Tibial nerve (tissue), 4 donors: Measurements from ENCODE around the gene ALK. TPM values are rescaled to one million over a fixed set of nuclear protein-coding genes. Genes with fewer than 3 reads are reported as not detected.

Experiments
- DNase-seq, 2 donors: peaks; one replicate each; pipeline ENCODE4 v3.0.0-alpha.2; 2019; ENCODE audit warnings: low spot score in 2 of 2
- H3K27ac ChIP-seq, 4 donors: fragments of 200-600 bp; sonication (generic) in 3 of 4; one replicate each; pipeline ENCODE4 v1.5.1; 2017 to 2019; ENCODE audit warnings: mild to moderate bottlenecking in 1 of 4
- H3K27me3 ChIP-seq, 2 donors: fragments of 200-600 bp; sonication (generic) in 1 of 2; one replicate each; pipeline versions ENCODE4 v1.5.1 to v1.6.0; 2017 to 2019
- H3K36me3 ChIP-seq, 3 donors: fragments of 200-600 bp; sonication (generic); one replicate each; pipeline ENCODE4 v1.5.1; 2018 to 2019
- H3K4me1 ChIP-seq, 4 donors: fragments of 200-600 bp; sonication (generic) in 3 of 4; one replicate each; pipeline ENCODE4 v1.5.1; 2017 to 2019
- H3K4me3 ChIP-seq, 4 donors: fragments of 200-600 bp; sonication (generic) in 3 of 4; one replicate each; pipeline ENCODE4 v1.5.1; 2017 to 2019; ENCODE audit warnings: mild to moderate bottlenecking in 1 of 4, moderate library complexity in 1 of 4
- H3K9me3 ChIP-seq, 4 donors: fragments of 200-600 bp; sonication (generic) in 3 of 4; one replicate each; pipeline ENCODE4 v1.5.1; 2017 to 2019
- EP300 ChIP-seq, 2 donors: sonication (generic); formaldehyde crosslinking; IDR thresholded peaks; one replicate each; pipeline ENCODE4 v1.6.1; 2017; ENCODE audit warnings: antibody characterized with exemption in 2 of 2, mild to moderate bottlenecking in 1 of 2
- POLR2A ChIP-seq, 2 donors: fragments of 450-650 bp; IDR thresholded peaks; one replicate each; pipeline ENCODE4 v1.6.1; 2017; ENCODE audit warnings: antibody characterized with exemption in 2 of 2, mild to moderate bottlenecking in 2 of 2, moderate library complexity in 2 of 2
- WGBS, 2 donors: methylation state at CpG; one replicate each; pipeline ENCODE4 v1.1.5; 2018; 5-methylcytosine and 5-hydroxymethylcytosine counted together
- total RNA-seq, 4 donors: library from RNA; depleted of rRNA; stranded (reverse); fragments of >200 nt; gene quantifications; one replicate each; pipeline ENCODE4 v1.1.0, GENCODE V29; 2016
- TF ChIP-seq, protein P1 (sequence below), 5 experiments: fragments of 200-600 bp in 3 of 5; fragments of 450-650 bp in 2 of 5; sonication (generic) in 3 of 5; IDR thresholded peaks; one replicate each; pipeline ENCODE4 v1.5.1; 2016 to 2019; ENCODE audit warnings: antibody characterized with exemption in 5 of 5, mild to moderate bottlenecking in 3 of 5, moderate library complexity in 2 of 5

Gene ALK
- total RNA-seq, 4 donors from 2014 or later = 0.39 to 4.8 (median 0.66) TPM

DNA sequence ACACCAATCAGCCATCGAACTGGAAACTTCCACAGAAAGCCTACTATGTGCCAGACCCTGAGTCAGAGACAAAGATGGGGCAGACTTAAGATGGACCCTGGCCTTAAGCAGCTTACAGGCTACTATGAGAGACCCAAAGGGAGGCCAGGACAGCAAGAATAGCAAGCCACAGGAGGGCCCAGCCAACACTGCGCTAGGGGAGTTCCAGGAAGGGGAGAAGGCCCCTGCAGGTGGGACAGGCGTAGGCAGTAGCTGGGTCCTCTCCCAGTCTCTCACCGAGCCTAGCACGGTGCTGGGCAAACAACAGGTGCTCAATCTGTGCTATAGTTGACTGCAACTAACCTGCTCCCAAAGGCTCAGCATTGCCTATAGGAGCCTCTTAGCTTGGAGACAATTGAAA is 670.0 kb downstream of the ALK start:
- WGBS, 2 donors = 96 to 98% methylated on average over 4 to 5 of the region's 5 CpGs
- H3K27me3 ChIP-seq = no peaks in the 10 kb centered on the region
- H3K9me3 ChIP-seq = no peaks in the 10 kb centered on the region
- H3K36me3 ChIP-seq = no peaks in the 10 kb centered on the region
- TF ChIP-seq, protein P1, sequence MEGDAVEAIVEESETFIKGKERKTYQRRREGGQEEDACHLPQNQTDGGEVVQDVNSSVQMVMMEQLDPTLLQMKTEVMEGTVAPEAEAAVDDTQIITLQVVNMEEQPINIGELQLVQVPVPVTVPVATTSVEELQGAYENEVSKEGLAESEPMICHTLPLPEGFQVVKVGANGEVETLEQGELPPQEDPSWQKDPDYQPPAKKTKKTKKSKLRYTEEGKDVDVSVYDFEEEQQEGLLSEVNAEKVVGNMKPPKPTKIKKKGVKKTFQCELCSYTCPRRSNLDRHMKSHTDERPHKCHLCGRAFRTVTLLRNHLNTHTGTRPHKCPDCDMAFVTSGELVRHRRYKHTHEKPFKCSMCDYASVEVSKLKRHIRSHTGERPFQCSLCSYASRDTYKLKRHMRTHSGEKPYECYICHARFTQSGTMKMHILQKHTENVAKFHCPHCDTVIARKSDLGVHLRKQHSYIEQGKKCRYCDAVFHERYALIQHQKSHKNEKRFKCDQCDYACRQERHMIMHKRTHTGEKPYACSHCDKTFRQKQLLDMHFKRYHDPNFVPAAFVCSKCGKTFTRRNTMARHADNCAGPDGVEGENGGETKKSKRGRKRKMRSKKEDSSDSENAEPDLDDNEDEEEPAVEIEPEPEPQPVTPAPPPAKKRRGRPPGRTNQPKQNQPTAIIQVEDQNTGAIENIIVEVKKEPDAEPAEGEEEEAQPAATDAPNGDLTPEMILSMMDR (IDR thresholded peaks at IDR 0.05) = no peak
- TF ChIP-seq EP300 (IDR thresholded peaks at IDR 0.05) = no peak
- no peak for TF ChIP-seq POLR2A (IDR thresholded peaks at IDR 0.05)
- H3K4me3 ChIP-seq = no peak overlapping the region
- H3K27ac ChIP-seq = no peak overlapping the region
- no peaks in the 10 kb centered on the region for H3K4me1 ChIP-seq
- DNase-seq = no peak

GRCh38 chr2:29250977-29251376 is 670.4 kb downstream of the ALK start:
- Histone ChIP-seq H3K36me3 (no peaks in the 10 kb centered on the region), H3K9me3 (no peaks in the 10 kb centered on the region), H3K4me1 (no peaks in the 10 kb centered on the region), H3K27me3 (no peaks in the 10 kb centered on the region), H3K4me3 (no peak overlapping the region), H3K27ac (no peak overlapping the region)
- WGBS, 2 donors = 92 to 97% methylated on average over 3 to 6 of the region's 7 CpGs
- DNase-seq = no peak
- TF ChIP-seq POLR2A (IDR thresholded peaks at IDR 0.05) (no peak), EP300 (IDR thresholded peaks at IDR 0.05) (no peak)
- TF ChIP-seq, protein P1 (IDR thresholded peaks at IDR 0.05) = no peak

- DNase-seq = no peak
- Histone ChIP-seq H3K4me1 (no peaks in the 10 kb centered on the region), H3K9me3 (no peaks in the 10 kb centered on the region), H3K27me3 (no peaks in the 10 kb centered on the region), H3K4me3 (no peak overlapping the region), H3K27ac (no peak overlapping the region), H3K36me3 (no peaks in the 10 kb centered on the region)
- WGBS, 2 donors = 56 to 67% methylated on average over 11 of the region's 11 CpGs
- TF ChIP-seq EP300 (IDR thresholded peaks at IDR 0.05) (no peak), POLR2A (IDR thresholded peaks at IDR 0.05) (no peak)
- TF ChIP-seq, protein P1 (IDR thresholded peaks at IDR 0.05) = no peak
These were observed 671.6 kb downstream of the ALK start for GRCh38 chr2:29249666-29250253.

DNA sequence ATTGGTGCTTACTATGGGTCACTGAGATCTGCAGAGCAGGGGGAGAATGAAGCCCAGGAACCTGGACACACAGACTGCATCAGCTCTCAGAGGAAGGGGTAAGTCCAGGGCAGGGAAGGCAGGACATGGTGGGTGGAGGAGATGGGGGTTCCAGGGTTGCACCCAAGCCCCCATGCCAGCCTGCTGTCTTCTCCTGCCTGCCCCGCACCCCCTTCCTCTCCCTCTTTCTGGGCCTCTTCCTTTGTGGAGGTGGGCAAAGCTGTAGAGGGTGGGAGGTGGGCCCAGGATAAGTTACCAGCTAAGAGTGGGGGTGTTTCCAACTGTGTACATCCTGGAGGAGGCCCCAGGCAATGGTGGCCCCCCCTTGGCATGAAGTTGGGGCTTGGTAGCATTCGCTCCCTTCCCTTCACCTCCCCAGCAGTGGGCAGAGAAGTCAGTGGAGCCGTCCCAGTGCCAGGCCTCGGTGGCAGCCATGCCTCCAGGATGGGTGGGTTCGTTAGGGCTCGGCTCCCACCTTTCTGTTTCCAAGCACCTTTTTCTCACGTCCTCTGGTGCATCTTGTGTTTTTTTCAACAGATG is 674.0 kb downstream of the ALK start:
- H3K4me1 ChIP-seq = no peaks in the 10 kb centered on the region
- 92% methylated on average over 7 of the region's 7 CpGs for WGBS, 2 donors

More for the DNA sequence above, 674.0 kb downstream of the ALK start:
- TF ChIP-seq EP300 (IDR thresholded peaks at IDR 0.05) = no peak
- TF ChIP-seq POLR2A (IDR thresholded peaks at IDR 0.05) = no peak
- TF ChIP-seq, protein P1 (IDR thresholded peaks at IDR 0.05) = no peak
- no peak for DNase-seq
- no peaks in the 10 kb centered on the region for H3K9me3 ChIP-seq
- no peak overlapping the region for H3K27ac ChIP-seq
- no peak overlapping the region for H3K4me3 ChIP-seq
- no peaks in the 10 kb centered on the region for H3K36me3 ChIP-seq
- no peaks in the 10 kb centered on the region for H3K27me3 ChIP-seq
